ENCODE results near the gene MBL2.

Gene MBL2

GRCh38 chr10:52807803-52808202 is 35.2 kb upstream of the MBL2 start:
- Mint-ChIP-seq H3K27me3 (ENCODE audit: low read depth, poor library complexity) (peaks cover 3% of the 10 kb centered on the region), H3K4me1 (no peaks in the 10 kb centered on the region), H3K36me3 (ENCODE audit: low read depth) (no peaks in the 10 kb centered on the region), H3K9me3 (peaks cover 7% of the 10 kb centered on the region), H3K4me3 (no peak overlapping the region), H3K27ac (no peak overlapping the region)
- no peak for TF ChIP-seq CTCF (IDR thresholded peaks at IDR 0.05)
- no peak for DNase-seq

DNA sequence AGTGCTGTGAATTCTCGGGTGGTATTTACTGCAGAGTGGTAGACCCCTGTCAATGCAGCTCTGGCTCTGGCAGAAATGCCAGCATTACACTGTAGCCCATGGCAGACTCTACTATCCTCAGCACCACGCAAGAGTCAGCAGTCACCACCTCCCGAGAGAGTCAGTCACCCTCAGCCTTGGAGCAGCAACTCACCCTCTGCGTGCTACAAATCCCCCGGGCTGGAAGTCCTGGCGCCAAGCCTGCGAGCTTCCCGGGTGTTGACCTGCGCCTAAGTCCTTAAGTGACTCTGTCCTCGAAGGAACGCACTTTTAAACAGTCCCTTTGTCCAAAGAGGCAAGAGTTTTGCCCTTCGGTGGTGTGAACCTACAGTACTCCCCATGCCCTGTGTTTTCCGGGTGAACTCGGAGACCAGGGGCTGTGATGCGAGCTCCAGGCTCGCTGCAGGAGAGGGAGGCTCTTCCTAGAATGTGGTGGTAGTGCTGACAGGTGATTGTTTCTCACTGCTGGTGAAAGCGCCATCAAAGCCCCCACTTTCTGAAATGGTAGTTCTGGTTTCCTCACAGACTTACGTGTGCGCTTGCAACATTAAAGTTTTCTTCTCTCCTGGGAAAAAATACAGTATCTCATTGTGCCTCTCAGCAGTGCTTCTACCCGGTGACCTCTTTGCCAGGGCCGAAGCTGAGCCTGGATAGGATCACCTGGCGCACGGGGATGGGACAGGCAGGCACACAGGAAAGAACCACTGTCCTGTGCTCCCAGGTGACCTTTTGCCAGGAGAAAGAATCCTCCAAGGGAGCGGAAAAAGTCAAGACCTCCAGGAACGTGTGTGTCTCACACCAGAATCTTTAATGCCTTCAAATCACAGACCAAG is 33.1 kb upstream of the MBL2 start:
- H3K27ac Mint-ChIP-seq: no peak overlapping the region
- no peak for TF ChIP-seq CTCF (IDR thresholded peaks at IDR 0.05)
- peaks cover 3% of the 10 kb centered on the region for H3K27me3 Mint-ChIP-seq (ENCODE audit: low read depth, poor library complexity)
- H3K4me1 Mint-ChIP-seq: no peaks in the 10 kb centered on the region
- H3K4me3 Mint-ChIP-seq: no peak overlapping the region
- DNase-seq: no peak
- H3K9me3 Mint-ChIP-seq: peaks cover 11% of the 10 kb centered on the region
- H3K36me3 Mint-ChIP-seq (ENCODE audit: low read depth): no peaks in the 10 kb centered on the region

DNA sequence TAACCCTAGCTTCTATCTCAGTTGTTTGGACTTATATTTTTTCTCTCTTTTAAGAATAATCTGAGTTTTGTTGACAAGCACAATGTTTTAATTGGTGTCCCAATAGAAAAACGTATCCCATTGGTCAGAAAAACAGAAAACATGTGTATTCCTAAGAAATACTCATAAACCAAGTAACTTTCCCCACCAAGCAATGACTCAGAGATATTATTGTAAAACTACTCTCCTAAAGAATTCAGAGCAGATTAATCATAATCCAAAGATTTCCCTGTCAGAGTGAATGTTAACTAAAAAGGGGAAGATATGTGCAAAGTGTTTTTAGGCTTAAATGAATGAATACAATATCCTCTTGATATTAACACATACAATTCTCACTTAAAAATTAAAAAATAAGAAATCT is 29.4 kb upstream of the MBL2 start:
- no peak for DNase-seq
- H3K9me3 Mint-ChIP-seq: peaks cover 22% of the 10 kb centered on the region
- TF ChIP-seq CTCF (IDR thresholded peaks at IDR 0.05): no peak
- no peaks in the 10 kb centered on the region for H3K36me3 Mint-ChIP-seq (ENCODE audit: low read depth)
- no peak overlapping the region for H3K4me3 Mint-ChIP-seq
- peaks cover 3% of the 10 kb centered on the region for H3K27me3 Mint-ChIP-seq (ENCODE audit: low read depth, poor library complexity)
- H3K4me1 Mint-ChIP-seq: no peaks in the 10 kb centered on the region
- H3K27ac Mint-ChIP-seq: no peak overlapping the region

- no peak for DNase-seq
- Mint-ChIP-seq H3K4me3 (no peak overlapping the region), H3K27me3 (ENCODE audit: low read depth, poor library complexity) (no peaks in the 10 kb centered on the region), H3K9me3 (no peaks in the 10 kb centered on the region), H3K27ac (no peak overlapping the region), H3K4me1 (no peaks in the 10 kb centered on the region), H3K36me3 (ENCODE audit: low read depth) (no peaks in the 10 kb centered on the region)
- TF ChIP-seq CTCF (IDR thresholded peaks at IDR 0.05): no peak
Observed at GRCh38 chr10:52786098-52786497, 13.5 kb upstream of the MBL2 start.

DNA sequence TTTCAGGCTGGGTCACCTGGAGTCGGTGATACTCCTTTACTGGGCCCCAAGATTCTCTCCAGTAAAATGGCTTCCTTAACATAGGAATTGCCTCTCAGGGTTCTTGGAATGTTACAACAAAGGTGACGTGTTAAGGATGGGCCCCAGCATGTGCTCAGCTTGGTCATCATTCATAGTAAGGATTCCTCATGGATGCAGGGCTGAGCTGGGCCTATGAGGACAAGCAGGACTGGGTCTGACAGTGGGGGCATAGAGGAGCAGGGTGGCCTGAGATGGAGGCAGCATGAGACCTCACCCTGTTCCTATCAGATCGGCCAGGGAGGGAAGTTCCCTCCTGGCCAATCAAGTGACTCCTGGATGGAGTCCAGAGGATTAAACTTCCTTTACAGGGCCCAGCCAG is 12.8 kb upstream of the MBL2 start:
- H3K36me3 Mint-ChIP-seq (ENCODE audit: low read depth): no peaks in the 10 kb centered on the region
- no peak overlapping the region for H3K4me3 Mint-ChIP-seq
- H3K27me3 Mint-ChIP-seq (ENCODE audit: low read depth, poor library complexity): no peaks in the 10 kb centered on the region
- H3K9me3 Mint-ChIP-seq: no peaks in the 10 kb centered on the region
- no peak for TF ChIP-seq CTCF (IDR thresholded peaks at IDR 0.05)
- H3K4me1 Mint-ChIP-seq: no peaks in the 10 kb centered on the region
- no peak for DNase-seq
- H3K27ac Mint-ChIP-seq: peak overlapping the region; percentile 49

DNA sequence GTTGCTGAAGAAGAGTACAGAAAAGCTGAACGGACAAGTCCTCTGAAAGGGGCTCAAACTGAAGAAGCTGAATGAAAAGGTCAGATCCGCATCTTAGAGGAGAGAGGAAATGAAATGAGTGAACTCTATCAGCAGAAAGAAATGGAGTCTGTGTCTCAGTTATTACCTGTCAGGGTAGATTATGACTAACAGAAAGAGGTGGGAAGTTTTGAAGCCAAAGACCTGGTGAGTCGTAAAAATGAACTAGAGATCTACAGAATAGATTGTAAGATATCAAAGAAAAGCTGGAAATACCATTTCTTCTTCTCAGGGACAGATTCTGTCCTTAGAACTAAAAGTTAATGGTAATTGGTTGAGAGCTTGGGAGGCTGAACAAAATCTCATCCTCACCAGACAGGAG is 11.1 kb upstream of the MBL2 start:
- no peak for DNase-seq
- Mint-ChIP-seq H3K4me3 (no peak overlapping the region), H3K36me3 (ENCODE audit: low read depth) (no peaks in the 10 kb centered on the region), H3K27me3 (ENCODE audit: low read depth, poor library complexity) (no peaks in the 10 kb centered on the region), H3K9me3 (no peaks in the 10 kb centered on the region), H3K27ac (no peak overlapping the region), H3K4me1 (peaks cover 9% of the 10 kb centered on the region)
- no peak for TF ChIP-seq CTCF (IDR thresholded peaks at IDR 0.05)
